ENCODE results near the gene GZMM.

Gene GZMM

GRCh38 chr19:543910-544608, at the start of gene GZMM:
Gene GZMM (plus strand): TSS chr19:544053. CDS start chr19:544072, 19 bp downstream.
- Mint-ChIP-seq H3K9me3 (no peaks in the 10 kb centered on the region), H3K36me3 (ENCODE audit: low read depth) (peaks cover 38% of the 10 kb centered on the region)
- intact Hi-C loops (cut with micrococcal nuclease) = no loop called here

GRCh38 chr19:494171-495080, 49.4 kb upstream of the GZMM start:
- Mint-ChIP-seq H3K27ac (no peak overlapping the region), H3K4me1 (ENCODE audit: low read depth) (peaks cover 15% of the 10 kb centered on the region), H3K36me3 (ENCODE audit: low read depth) (peaks cover 4% of the 10 kb centered on the region), H3K27me3 (peaks cover 45% of the 10 kb centered on the region), H3K4me3 (no peak overlapping the region), H3K9me3 (no peaks in the 10 kb centered on the region)
- intact Hi-C loops (cut with micrococcal nuclease) = no loop called here

More at GRCh38 chr19:543910-544608, at the start of gene GZMM:
- H3K27me3 Mint-ChIP-seq = peaks cover 29% of the 10 kb centered on the region
- H3K4me3 Mint-ChIP-seq = no peak within 1 kb of the TSS
- peaks cover 14% of the 10 kb centered on the region for H3K4me1 Mint-ChIP-seq (ENCODE audit: low read depth)
- H3K27ac Mint-ChIP-seq = no peak within 1 kb of the TSS

GRCh38 chr19:495081-495401, 48.8 kb upstream of the GZMM start:
- intact Hi-C loops (cut with micrococcal nuclease) = no loop called here
- H3K4me3 Mint-ChIP-seq = no peak overlapping the region
- no peaks in the 10 kb centered on the region for H3K36me3 Mint-ChIP-seq (ENCODE audit: low read depth)
- peaks cover 51% of the 10 kb centered on the region for H3K27me3 Mint-ChIP-seq
- peaks cover 8% of the 10 kb centered on the region for H3K4me1 Mint-ChIP-seq (ENCODE audit: low read depth)
- H3K9me3 Mint-ChIP-seq = no peaks in the 10 kb centered on the region
- H3K27ac Mint-ChIP-seq = no peak overlapping the region

- H3K36me3 Mint-ChIP-seq (ENCODE audit: low read depth) = no peaks in the 10 kb centered on the region
- intact Hi-C loops (cut with micrococcal nuclease) = no loop called here
- no peak overlapping the region for H3K4me3 Mint-ChIP-seq
- H3K9me3 Mint-ChIP-seq = no peaks in the 10 kb centered on the region
- H3K4me1 Mint-ChIP-seq (ENCODE audit: low read depth) = peaks cover 8% of the 10 kb centered on the region
- peak overlapping the region; percentile 24 for H3K27ac Mint-ChIP-seq
- H3K27me3 Mint-ChIP-seq = peaks cover 56% of the 10 kb centered on the region
Observed at GRCh38 chr19:495402-496111, 48.3 kb upstream of the GZMM start.

GRCh38 chr19:496112-496665, 47.7 kb upstream of the GZMM start, which contains the start of gene MADCAM1:
Gene MADCAM1 (plus strand): TSS chr19:496486. CDS start chr19:496500, 14 bp downstream.
- H3K27ac Mint-ChIP-seq = peak within 1 kb of the TSS; percentile 24
- H3K4me1 Mint-ChIP-seq (ENCODE audit: low read depth) = peaks cover 8% of the 10 kb centered on the region
- H3K27me3 Mint-ChIP-seq = peaks cover 60% of the 10 kb centered on the region
- no peaks in the 10 kb centered on the region for H3K9me3 Mint-ChIP-seq
- no peaks in the 10 kb centered on the region for H3K36me3 Mint-ChIP-seq (ENCODE audit: low read depth)
- H3K4me3 Mint-ChIP-seq = no peak within 1 kb of the TSS
- intact Hi-C loops (cut with micrococcal nuclease) = no loop called here

GRCh38 chr19:496986-497385, 46.9 kb upstream of the GZMM start:
- Mint-ChIP-seq H3K27ac (no peak overlapping the region), H3K4me3 (no peak overlapping the region), H3K9me3 (no peaks in the 10 kb centered on the region), H3K27me3 (peaks cover 60% of the 10 kb centered on the region), H3K4me1 (ENCODE audit: low read depth) (peaks cover 8% of the 10 kb centered on the region), H3K36me3 (ENCODE audit: low read depth) (no peaks in the 10 kb centered on the region)
- intact Hi-C loops (cut with micrococcal nuclease) = no loop called here

- Mint-ChIP-seq H3K27me3 (peaks cover 60% of the 10 kb centered on the region), H3K27ac (no peak overlapping the region), H3K9me3 (no peaks in the 10 kb centered on the region), H3K36me3 (ENCODE audit: low read depth) (peaks cover 3% of the 10 kb centered on the region), H3K4me1 (ENCODE audit: low read depth) (peaks cover 8% of the 10 kb centered on the region), H3K4me3 (no peak overlapping the region)
- intact Hi-C loops (cut with micrococcal nuclease) = no loop called here
Observed at GRCh38 chr19:497491-497868, 46.4 kb upstream of the GZMM start.

- Mint-ChIP-seq H3K4me3 (no peak overlapping the region), H3K4me1 (ENCODE audit: low read depth) (peaks cover 8% of the 10 kb centered on the region), H3K27ac (no peak overlapping the region), H3K36me3 (ENCODE audit: low read depth) (peaks cover 7% of the 10 kb centered on the region), H3K27me3 (peaks cover 60% of the 10 kb centered on the region), H3K9me3 (no peaks in the 10 kb centered on the region)
- intact Hi-C loops (cut with micrococcal nuclease) = no loop called here
Observed at GRCh38 chr19:497869-498510, 45.9 kb upstream of the GZMM start.

GRCh38 chr19:498511-498891, 45.4 kb upstream of the GZMM start:
- Mint-ChIP-seq H3K9me3 (no peaks in the 10 kb centered on the region), H3K4me3 (no peak overlapping the region), H3K36me3 (ENCODE audit: low read depth) (peaks cover 7% of the 10 kb centered on the region), H3K27me3 (peaks cover 60% of the 10 kb centered on the region), H3K4me1 (ENCODE audit: low read depth) (peaks cover 8% of the 10 kb centered on the region), H3K27ac (no peak overlapping the region)
- intact Hi-C loops (cut with micrococcal nuclease) = no loop called here

- peaks cover 8% of the 10 kb centered on the region for H3K4me1 Mint-ChIP-seq (ENCODE audit: low read depth)
- peaks cover 7% of the 10 kb centered on the region for H3K36me3 Mint-ChIP-seq (ENCODE audit: low read depth)
- no peak overlapping the region for H3K4me3 Mint-ChIP-seq
- peaks cover 54% of the 10 kb centered on the region for H3K27me3 Mint-ChIP-seq
- peak overlapping the region; percentile 4 for H3K27ac Mint-ChIP-seq
- H3K9me3 Mint-ChIP-seq = no peaks in the 10 kb centered on the region
- intact Hi-C loops (cut with micrococcal nuclease) = no loop called here
Observed at GRCh38 chr19:498977-499623, 44.8 kb upstream of the GZMM start.

GRCh38 chr19:501646-502045, 42.2 kb upstream of the GZMM start:
- H3K9me3 Mint-ChIP-seq = no peaks in the 10 kb centered on the region
- H3K27ac Mint-ChIP-seq = no peak overlapping the region
- H3K27me3 Mint-ChIP-seq = peaks cover 34% of the 10 kb centered on the region
- intact Hi-C loops (cut with micrococcal nuclease) = no loop called here
- H3K4me1 Mint-ChIP-seq (ENCODE audit: low read depth) = peaks cover 15% of the 10 kb centered on the region
- peaks cover 7% of the 10 kb centered on the region for H3K36me3 Mint-ChIP-seq (ENCODE audit: low read depth)
- no peak overlapping the region for H3K4me3 Mint-ChIP-seq

GRCh38 chr19:504616-505015, 39.2 kb upstream of the GZMM start:
- peaks cover 32% of the 10 kb centered on the region for H3K36me3 Mint-ChIP-seq (ENCODE audit: low read depth)
- H3K4me1 Mint-ChIP-seq (ENCODE audit: low read depth) = peaks cover 26% of the 10 kb centered on the region
- H3K9me3 Mint-ChIP-seq = no peaks in the 10 kb centered on the region
- intact Hi-C loops (cut with micrococcal nuclease) = no loop called here
- H3K4me3 Mint-ChIP-seq = no peak overlapping the region
- H3K27me3 Mint-ChIP-seq = peaks cover 13% of the 10 kb centered on the region
- no peak overlapping the region for H3K27ac Mint-ChIP-seq
